NK-92 (cell line): ENCODE data around the gene RFNG.

ENCODE experiments used
- DNase-seq: peaks from one replicate; lab custom pipeline; 2025; ENCODE audit not compliant: unreplicated experiment; lab: John Stamatoyannopoulos, UW

Gene RFNG

GRCh38 chr17:82016061-82016874 is 35.3 kb downstream of the RFNG start:
- DNase-seq = no peak

- no peak for DNase-seq
These were observed 36.2 kb downstream of the RFNG start for GRCh38 chr17:82015311-82015971.

- no peak for DNase-seq
These were observed 36.7 kb downstream of the RFNG start for GRCh38 chr17:82014971-82015310.

GRCh38 chr17:82014432-82014831 is 37.2 kb downstream of the RFNG start:
- no peak for DNase-seq

GRCh38 chr17:82013772-82014321 is 37.8 kb downstream of the RFNG start:
- DNase-seq = no peak

- DNase-seq = no peak
These were observed 38.3 kb downstream of the RFNG start for GRCh38 chr17:82013341-82013740.

GRCh38 chr17:82012640-82013295 is 38.8 kb downstream of the RFNG start:
- no peak for DNase-seq

GRCh38 chr17:82012261-82012639 is 39.4 kb downstream of the RFNG start:
- no peak for DNase-seq

GRCh38 chr17:82011617-82012187 is 39.9 kb downstream of the RFNG start:
- DNase-seq = no peak

- DNase-seq = no peak
These were observed 40.8 kb downstream of the RFNG start for GRCh38 chr17:82010575-82011525.

GRCh38 chr17:82009413-82009812 is 42.2 kb downstream of the RFNG start:
- DNase-seq = no peak

GRCh38 chr17:82008941-82009405 is 42.6 kb downstream of the RFNG start:
- DNase-seq = no peak

- DNase-seq = no peak
These were observed 43.2 kb downstream of the RFNG start for GRCh38 chr17:82008258-82008940.

GRCh38 chr17:82007495-82008257 is 43.9 kb downstream of the RFNG start:
- no peak for DNase-seq

GRCh38 chr17:82007228-82007494 is 44.5 kb downstream of the RFNG start:
- DNase-seq = no peak

- DNase-seq = no peak
These were observed 45.0 kb downstream of the RFNG start for GRCh38 chr17:82006468-82007227.

- DNase-seq = no peak
These were observed 45.8 kb downstream of the RFNG start for GRCh38 chr17:82005701-82006348.
